ENCODE results near the gene NSFL1C.

Gene NSFL1C

GRCh38 chr20:1457992-1458391 lies 8.7 kb downstream of the NSFL1C start:
- DNase-seq, result no peak

GRCh38 chr20:1456300-1456699 lies 10.3 kb downstream of the NSFL1C start:
- DNase-seq, result no peak

GRCh38 chr20:1450926-1451491 lies 15.6 kb downstream of the NSFL1C start:
- DNase-seq, result no peak

- no peak for DNase-seq
Observed at GRCh38 chr20:1449370-1449769, 17.3 kb downstream of the NSFL1C start.

- no peak for DNase-seq
Observed at GRCh38 chr20:1448081-1448620, 18.5 kb downstream of the NSFL1C start.

GRCh38 chr20:1446536-1446935 lies 20.1 kb downstream of the NSFL1C start:
- DNase-seq, result no peak

GRCh38 chr20:1443085-1443484 lies 23.6 kb downstream of the NSFL1C start:
- no peak for DNase-seq

GRCh38 chr20:1442304-1442703 lies 24.3 kb downstream of the NSFL1C start:
- DNase-seq, result no peak

- DNase-seq, result no peak
Observed at GRCh38 chr20:1441133-1441532, 25.5 kb downstream of the NSFL1C start.

- DNase-seq, result peak; percentile 19
Observed at GRCh38 chr20:1440024-1440423, 26.6 kb downstream of the NSFL1C start.

GRCh38 chr20:1438361-1438760 lies 28.3 kb downstream of the NSFL1C start:
- peak; percentile 13 for DNase-seq

GRCh38 chr20:1437235-1437904 lies 29.3 kb downstream of the NSFL1C start:
- peak; percentile 80 for DNase-seq

- DNase-seq, result no peak
Observed at GRCh38 chr20:1436263-1436662, 30.4 kb downstream of the NSFL1C start.

- DNase-seq, result no peak
Observed at GRCh38 chr20:1435337-1435699, 31.3 kb downstream of the NSFL1C start.

GRCh38 chr20:1434571-1435336 lies 31.9 kb downstream of the NSFL1C start:
- DNase-seq, result peak; percentile 60

GRCh38 chr20:1431158-1431557 lies 35.5 kb downstream of the NSFL1C start:
- no peak for DNase-seq

- no peak for DNase-seq
Observed at GRCh38 chr20:1430004-1430451, 36.6 kb downstream of the NSFL1C start.

- no peak for DNase-seq
Observed at GRCh38 chr20:1429143-1429728, 37.4 kb downstream of the NSFL1C start.

GRCh38 chr20:1427457-1428054 lies 39.1 kb downstream of the NSFL1C start:
- no peak for DNase-seq

- DNase-seq, result peak; percentile 8
Observed at GRCh38 chr20:1426231-1426849, 40.3 kb downstream of the NSFL1C start.

- no peak for DNase-seq
Observed at GRCh38 chr20:1424336-1424735, 42.3 kb downstream of the NSFL1C start.

GRCh38 chr20:1423625-1424106 lies 43.0 kb downstream of the NSFL1C start:
- DNase-seq, result peak; percentile 86

Data from NCI-H82 (cell line).